ENCODE measurements around the gene DDAH2.
A peak's percentile ranks its signal among the peaks of the same experiment; 100 is the strongest.

The DDAH2 gene

DNA sequence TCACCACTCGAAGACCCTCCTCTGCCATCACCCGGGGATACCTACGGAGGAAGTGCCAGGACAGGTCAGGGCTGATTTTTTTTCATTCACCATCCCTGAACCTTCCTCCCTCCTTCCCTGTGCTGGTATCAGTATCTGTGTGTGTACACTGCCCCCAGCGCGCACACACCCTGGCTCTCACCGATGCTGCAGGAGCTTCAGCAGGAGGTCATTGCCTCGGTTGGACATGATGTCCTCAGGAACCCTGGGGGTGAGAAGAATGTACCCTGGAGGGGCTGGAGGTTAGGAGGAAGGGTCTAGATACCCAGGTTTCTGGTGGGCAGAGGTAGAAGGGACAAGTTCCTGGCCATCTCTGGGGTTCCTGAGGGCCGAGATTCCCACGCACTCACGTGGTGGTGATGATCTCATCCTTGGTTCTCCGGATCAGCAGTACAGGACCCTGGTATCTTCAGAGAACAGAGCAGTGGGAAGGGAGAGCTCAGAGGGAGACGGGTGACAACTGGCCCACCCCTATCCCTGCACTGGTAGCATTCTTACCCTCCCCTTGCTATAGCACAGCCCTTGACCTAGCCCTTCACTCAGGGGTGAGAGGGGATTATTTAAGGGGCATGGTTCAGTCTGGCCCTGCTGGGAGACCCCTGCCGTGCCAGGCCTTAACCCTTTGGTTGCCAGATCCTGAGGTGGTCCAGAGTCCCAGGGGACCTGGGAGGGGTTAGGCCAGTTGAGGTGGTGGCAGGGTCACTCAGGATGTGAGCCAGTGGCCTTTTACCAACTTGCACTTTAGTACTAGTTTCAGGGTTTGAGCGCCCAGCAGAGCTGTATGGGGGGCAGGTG lies 41.0 kb downstream of the DDAH2 start:
- no peak for DNase-seq

GRCh38 chr6:31687321-31687720 lies 41.8 kb downstream of the DDAH2 start:
- DNase-seq: no peak

GRCh38 chr6:31686483-31686882 lies 42.6 kb downstream of the DDAH2 start:
- DNase-seq: no peak

DNA sequence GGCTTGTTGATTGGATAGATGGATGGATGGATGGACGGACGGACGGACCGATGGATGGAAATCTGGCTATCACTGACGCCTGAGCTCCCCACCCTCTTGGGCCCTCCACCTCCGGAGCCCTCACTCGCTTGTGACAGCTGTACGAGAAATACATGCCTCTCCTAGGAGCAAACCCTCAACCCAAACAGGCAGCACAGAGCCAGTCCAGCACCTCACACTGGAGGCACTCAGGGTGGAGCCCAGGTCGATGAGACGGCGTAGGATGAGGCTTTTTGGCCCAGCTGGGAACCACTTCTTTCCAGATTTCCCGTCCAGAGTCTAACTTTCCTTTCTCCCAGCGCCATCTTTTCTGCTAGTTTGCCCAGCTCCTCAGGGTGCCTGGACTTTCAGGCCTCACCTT lies 45.5 kb downstream of the DDAH2 start:
- no peak for DNase-seq

DNA sequence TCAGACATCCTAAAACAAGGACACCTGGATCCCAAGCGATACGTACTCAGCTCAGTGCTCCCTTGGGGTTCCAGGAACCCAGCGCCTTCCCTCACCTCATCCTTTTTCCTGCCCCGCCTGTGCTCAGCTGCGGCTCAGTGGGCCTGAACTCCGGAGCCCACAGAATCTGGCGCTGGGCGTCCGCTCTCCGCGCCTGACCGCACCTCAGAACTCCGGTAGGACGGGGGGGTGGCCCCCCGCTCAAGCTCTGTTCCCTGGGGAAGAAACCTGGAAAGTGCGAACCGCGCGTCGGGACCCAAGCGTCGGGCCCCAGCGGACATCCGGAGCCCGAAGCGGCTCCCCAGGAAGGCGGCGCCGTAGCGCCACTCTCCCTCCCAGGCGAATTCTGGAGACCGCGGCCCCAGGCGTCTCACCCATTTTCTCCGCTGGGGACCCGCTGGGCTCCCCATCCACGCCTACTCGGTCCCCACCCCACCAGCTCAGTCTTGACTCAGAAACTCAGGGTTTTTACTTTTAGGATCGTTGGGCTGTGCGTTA lies 47.9 kb downstream of the DDAH2 start:
- peak; percentile 75 for DNase-seq

GRCh38 chr6:31680226-31681134 lies 48.6 kb downstream of the DDAH2 start, which contains the start of gene LY6G5C:
Gene LY6G5C, minus strand, starts transcription at chr6:31681067. Its CDS starts 694 bp downstream, at chr6:31680373.
- DNase-seq: peak; percentile 92

GRCh38 chr6:31677955-31678354 lies 51.1 kb downstream of the DDAH2 start:
- no peak for DNase-seq
